ENCODE measurements around the gene DPP6. TPM values are rescaled to one million over a fixed set of nuclear protein-coding genes. Genes with fewer than 3 reads are reported as not detected.

DPP6 gene
- total and polyA plus RNA-seq, 2 experiments from 2014 or later = 0.20 to 0.44 TPM

DNA sequence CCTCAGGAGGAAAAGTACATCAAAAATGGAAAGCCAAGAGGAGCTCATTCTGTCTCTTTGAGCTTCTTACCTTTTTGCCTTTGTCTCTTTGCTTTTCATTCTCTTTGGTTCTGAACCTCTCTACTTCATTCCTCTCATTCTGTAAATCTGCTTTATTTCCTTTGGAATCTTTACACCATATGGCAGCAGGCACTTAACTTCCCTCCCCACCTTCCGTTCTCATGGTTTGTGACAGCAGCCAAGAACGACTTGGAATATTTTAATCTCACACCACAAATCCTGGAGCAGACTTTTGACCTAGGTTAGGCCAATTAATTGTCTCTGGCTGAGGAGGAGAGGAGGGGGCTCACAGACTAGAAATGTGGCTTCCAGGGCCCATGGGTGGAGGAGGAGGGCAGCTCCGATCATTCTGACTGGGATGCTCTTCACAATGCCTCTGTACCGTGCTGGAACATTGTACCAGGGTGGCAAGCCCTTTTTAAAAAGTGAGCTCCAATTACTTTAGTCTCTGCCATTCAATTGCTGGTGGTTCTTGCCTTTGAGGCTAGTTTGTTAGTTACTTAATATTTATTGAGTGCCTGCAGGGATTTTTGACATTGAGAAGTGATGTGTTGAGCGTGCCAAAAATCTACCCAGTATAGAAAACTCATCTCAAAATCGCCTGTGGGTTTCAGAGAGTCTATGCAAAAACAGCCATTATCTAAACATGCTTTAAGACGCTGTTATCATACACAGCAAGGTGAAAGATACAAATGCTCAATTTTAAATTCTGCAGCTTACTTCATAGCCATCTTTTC is 386.6 kb downstream of the DPP6 start:
- TF ChIP-seq, protein P1, sequence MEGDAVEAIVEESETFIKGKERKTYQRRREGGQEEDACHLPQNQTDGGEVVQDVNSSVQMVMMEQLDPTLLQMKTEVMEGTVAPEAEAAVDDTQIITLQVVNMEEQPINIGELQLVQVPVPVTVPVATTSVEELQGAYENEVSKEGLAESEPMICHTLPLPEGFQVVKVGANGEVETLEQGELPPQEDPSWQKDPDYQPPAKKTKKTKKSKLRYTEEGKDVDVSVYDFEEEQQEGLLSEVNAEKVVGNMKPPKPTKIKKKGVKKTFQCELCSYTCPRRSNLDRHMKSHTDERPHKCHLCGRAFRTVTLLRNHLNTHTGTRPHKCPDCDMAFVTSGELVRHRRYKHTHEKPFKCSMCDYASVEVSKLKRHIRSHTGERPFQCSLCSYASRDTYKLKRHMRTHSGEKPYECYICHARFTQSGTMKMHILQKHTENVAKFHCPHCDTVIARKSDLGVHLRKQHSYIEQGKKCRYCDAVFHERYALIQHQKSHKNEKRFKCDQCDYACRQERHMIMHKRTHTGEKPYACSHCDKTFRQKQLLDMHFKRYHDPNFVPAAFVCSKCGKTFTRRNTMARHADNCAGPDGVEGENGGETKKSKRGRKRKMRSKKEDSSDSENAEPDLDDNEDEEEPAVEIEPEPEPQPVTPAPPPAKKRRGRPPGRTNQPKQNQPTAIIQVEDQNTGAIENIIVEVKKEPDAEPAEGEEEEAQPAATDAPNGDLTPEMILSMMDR (IDR thresholded peaks at IDR 0.05; ENCODE audit: poor library complexity) = no peak
- TF ChIP-seq EZH2phosphoT487 (IDR thresholded peaks at IDR 0.05; ENCODE audit: low read depth, severe bottlenecking, unreplicated experiment) = no peak
- Histone ChIP-seq H3K9me2 (replicated peaks; ENCODE audit: insufficient read depth) (no peaks in the 10 kb centered on the region), H3K4me2 (no peak overlapping the region), H3K4me3 (no peak overlapping the region), H3K9me3 (ENCODE audit: low read depth) (no peaks in the 10 kb centered on the region), H3K27me3 (no peaks in the 10 kb centered on the region), H3K27ac (no peak overlapping the region), H4K20me1 (ENCODE audit: insufficient read depth, poor library complexity, severe bottlenecking) (no peaks in the 10 kb centered on the region), H3K79me2 (no peaks in the 10 kb centered on the region), H3K4me1 (ENCODE audit: insufficient read depth) (no peaks in the 10 kb centered on the region), H2AFZ (no peak overlapping the region), H3K36me3 (replicated peaks; ENCODE audit: insufficient read depth, low read depth) (no peaks in the 10 kb centered on the region)
- WGBS (ENCODE audit: low lambda C conversion rate, missing lambda C conversion rate) = 71% methylated on average over 7 of the region's 7 CpGs
- no peak for DNase-seq (ENCODE audit: low spot score)

DNA sequence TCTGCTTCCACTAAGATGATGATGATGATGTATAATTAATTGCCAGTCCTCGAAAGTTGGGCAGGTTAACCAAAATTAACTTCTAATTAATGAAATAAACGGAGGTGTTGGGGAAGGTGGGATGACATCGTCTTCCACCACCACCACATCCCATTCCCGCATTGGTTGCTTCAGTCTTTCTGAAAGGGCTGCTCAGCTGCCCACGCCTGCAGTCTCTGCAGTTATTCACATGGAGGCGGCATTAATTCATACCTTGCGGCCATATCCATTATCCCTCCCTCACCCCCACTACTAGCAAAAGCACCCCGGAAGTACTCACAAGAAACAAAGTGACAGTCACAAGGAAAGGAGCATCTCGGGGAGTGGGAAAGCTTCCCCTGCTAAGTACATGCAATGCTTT is 387.9 kb downstream of the DPP6 start:
- Histone ChIP-seq H3K4me1 (ENCODE audit: insufficient read depth) (no peaks in the 10 kb centered on the region), H3K27ac (no peak overlapping the region), H3K4me2 (no peak overlapping the region), H3K4me3 (no peak overlapping the region), H4K20me1 (ENCODE audit: insufficient read depth, poor library complexity, severe bottlenecking) (no peaks in the 10 kb centered on the region), H3K27me3 (no peaks in the 10 kb centered on the region), H3K9me3 (ENCODE audit: low read depth) (no peaks in the 10 kb centered on the region), H3K79me2 (no peaks in the 10 kb centered on the region), H2AFZ (no peak overlapping the region), H3K9me2 (replicated peaks; ENCODE audit: insufficient read depth) (no peaks in the 10 kb centered on the region), H3K36me3 (replicated peaks; ENCODE audit: insufficient read depth, low read depth) (no peaks in the 10 kb centered on the region)
- TF ChIP-seq EZH2phosphoT487 (IDR thresholded peaks at IDR 0.05; ENCODE audit: low read depth, severe bottlenecking, unreplicated experiment) (no peak), EZH2 (IDR thresholded peaks at IDR 0.05; ENCODE audit: borderline replicate concordance) (no peak)
- TF ChIP-seq, protein P1 (IDR thresholded peaks at IDR 0.05; ENCODE audit: poor library complexity) = no peak
- no peak for DNase-seq (ENCODE audit: low spot score)
- WGBS (ENCODE audit: low lambda C conversion rate, missing lambda C conversion rate) = 89% methylated on average over 9 of the region's 9 CpGs

DNA sequence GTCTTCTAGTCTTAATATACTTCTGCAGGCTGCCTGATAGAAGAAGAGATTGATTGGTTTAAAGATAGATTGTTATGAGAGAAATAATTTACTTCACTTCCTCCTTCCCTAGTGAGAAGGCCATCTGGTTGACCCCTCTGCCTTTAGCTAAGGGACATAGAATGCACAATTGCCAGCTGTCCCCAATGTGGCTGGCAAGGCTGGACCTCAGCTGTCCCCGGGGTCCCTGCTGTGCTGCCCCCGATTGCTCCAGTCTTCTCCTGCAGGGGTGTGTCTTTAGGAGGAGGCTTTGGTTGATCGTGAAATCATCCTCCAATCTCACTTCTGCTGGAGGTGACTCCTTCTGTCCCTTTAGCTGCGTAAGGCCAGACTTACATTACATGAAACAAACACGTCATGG is 388.5 kb downstream of the DPP6 start:
- Histone ChIP-seq H3K27ac (no peak overlapping the region), H3K4me1 (ENCODE audit: insufficient read depth) (no peaks in the 10 kb centered on the region), H3K27me3 (no peaks in the 10 kb centered on the region), H4K20me1 (ENCODE audit: insufficient read depth, poor library complexity, severe bottlenecking) (no peaks in the 10 kb centered on the region), H3K9me2 (replicated peaks; ENCODE audit: insufficient read depth) (no peaks in the 10 kb centered on the region), H3K4me3 (no peak overlapping the region), H3K79me2 (no peaks in the 10 kb centered on the region), H3K9me3 (ENCODE audit: low read depth) (no peaks in the 10 kb centered on the region), H2AFZ (no peak overlapping the region), H3K36me3 (replicated peaks; ENCODE audit: insufficient read depth, low read depth) (no peaks in the 10 kb centered on the region), H3K4me2 (no peak overlapping the region)
- WGBS (ENCODE audit: low lambda C conversion rate, missing lambda C conversion rate) = 91% methylated on average over 5 of the region's 5 CpGs
- TF ChIP-seq EZH2 (IDR thresholded peaks at IDR 0.05; ENCODE audit: borderline replicate concordance) (no peak), EZH2phosphoT487 (IDR thresholded peaks at IDR 0.05; ENCODE audit: low read depth, severe bottlenecking, unreplicated experiment) (no peak)
- TF ChIP-seq, protein P1 (IDR thresholded peaks at IDR 0.05; ENCODE audit: poor library complexity) = no peak
- no peak for DNase-seq (ENCODE audit: low spot score)
